ENCODE results near the gene ERCC1.
"Not testable (repeated sequence)": the region's sequence is repeated elsewhere in the genome, so short reads cannot be mapped to it uniquely, and the experiment has no call there.

The ERCC1 gene

GRCh38 chr19:45429896-45430295, 6.2 kb upstream of the ERCC1 start:
- not testable (repeated sequence) for DNase-seq (ENCODE audit: low spot score)

DNA sequence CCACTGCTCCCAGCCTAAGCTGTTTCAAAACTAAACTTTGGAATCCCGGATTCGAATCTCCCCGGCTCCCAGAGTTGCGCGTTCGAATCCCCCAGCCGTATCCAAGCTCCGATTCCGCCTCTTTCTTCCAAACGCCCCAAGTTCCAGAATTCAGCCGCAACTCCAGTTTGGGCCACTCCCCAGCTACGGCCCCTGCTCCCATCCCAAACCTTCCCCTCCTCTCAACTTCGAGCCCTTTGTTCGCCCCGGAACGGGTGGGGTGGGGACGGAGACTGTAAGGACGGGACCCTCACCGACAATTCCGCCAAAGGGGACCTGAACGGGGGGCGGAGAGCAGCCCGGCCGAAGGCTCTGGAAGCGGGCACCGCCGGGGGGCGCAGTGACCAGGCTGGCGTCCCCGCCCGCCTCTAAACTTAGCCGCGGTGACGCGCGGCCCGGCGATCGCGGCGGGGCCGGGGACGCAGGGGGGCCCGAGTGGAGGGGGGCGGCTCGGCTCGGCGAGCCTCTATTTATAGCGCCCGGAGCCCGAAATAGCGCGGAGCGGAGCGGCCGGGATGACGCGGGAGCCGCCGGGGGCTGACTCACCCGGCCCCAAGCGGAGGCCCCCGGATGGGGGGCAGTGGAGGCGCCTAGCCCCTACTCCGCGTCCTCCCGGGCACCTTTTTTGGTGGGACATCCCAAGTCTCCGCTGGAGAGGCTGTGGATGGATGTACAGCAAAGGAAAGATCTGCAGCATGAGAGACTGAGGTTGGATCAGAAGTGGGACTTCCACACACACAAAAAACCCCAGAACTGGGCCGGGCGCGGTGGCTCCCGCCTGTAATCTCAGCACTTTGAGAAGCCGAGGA, 4.9 kb upstream of the ERCC1 start:
- DNase-seq (ENCODE audit: low spot score), result peak; percentile 64

DNA sequence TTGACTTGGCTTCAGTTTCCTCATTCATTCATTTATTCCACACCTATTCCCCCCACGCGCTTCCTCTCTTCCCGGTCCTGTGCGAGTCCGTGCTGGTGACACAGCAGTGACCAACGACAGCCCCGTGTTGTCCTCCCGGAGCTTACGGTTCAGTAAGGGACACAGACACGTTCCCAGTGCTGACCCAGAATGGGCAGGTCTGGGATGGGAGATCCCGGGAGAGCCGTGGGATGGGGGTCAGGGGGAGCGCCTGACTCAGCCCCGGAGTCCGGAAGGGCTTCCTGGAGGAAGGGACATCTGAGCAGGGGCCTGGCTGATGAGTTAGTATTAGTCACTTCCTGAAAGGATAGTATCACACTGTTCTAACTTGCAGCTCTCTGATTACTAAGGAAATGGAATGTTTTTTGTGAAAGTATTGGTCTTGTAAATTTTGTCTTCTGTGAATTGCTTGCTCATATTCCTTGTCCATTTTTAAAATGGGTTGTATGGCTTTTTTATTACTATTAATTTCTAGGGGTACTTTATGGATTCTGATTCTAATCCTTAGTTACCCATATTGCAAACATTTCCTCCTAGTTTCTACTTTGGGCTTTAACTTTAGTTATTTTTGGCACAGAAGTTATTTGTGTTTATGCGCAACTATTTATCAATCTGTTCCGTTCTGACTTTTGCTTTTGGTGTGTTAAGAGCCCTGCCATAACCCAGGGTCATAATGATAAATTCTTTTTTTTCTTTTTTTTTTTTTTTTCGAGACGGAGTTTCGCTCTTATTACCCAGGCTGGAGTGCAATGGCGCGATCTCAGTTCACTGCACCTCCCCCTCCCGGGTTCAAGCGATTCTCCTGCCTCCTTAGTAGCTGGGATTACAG, 708 bp upstream of the ERCC1 start:
- peak; percentile 62 for DNase-seq (ENCODE audit: low spot score)

DNA sequence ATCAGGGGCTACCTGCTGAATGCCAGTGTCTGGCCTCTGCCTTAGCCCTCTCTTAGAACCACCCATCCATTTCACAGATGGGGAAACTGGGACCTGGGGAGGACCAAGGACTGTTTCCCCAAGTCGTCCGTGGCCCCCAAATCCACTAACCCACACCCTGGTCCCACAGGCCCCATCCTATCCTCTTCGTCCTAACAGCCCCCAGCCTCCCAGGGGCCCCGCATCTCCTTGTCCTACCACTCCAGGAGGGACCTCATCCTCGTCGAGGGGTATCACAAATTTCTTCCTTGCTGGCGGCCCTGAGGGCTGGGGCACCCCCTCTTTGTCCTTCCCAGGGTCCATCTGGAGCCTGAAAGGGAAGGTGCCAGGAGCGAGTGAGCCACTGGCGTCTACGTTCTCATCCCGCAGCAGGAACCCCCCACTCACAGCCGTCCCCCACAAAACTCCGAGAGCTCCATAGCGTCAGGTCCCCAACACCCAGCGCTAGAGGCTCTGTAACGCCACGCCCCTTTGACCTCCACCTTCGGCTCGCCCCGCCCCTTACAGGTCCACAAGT, 606 bp downstream of the ERCC1 start:
- DNase-seq (ENCODE audit: low spot score), result no peak

- no peak for DNase-seq (ENCODE audit: low spot score)
These were observed 1.7 kb downstream of the ERCC1 start for GRCh38 chr19:45421947-45422498.

- no peak for DNase-seq (ENCODE audit: low spot score)
These were observed 2.8 kb downstream of the ERCC1 start for GRCh38 chr19:45420871-45421270.

GRCh38 chr19:45420356-45420755, 3.4 kb downstream of the ERCC1 start:
- no peak for DNase-seq (ENCODE audit: low spot score)

- no peak for DNase-seq (ENCODE audit: low spot score)
These were observed 3.8 kb downstream of the ERCC1 start for GRCh38 chr19:45419895-45420294.

DNA sequence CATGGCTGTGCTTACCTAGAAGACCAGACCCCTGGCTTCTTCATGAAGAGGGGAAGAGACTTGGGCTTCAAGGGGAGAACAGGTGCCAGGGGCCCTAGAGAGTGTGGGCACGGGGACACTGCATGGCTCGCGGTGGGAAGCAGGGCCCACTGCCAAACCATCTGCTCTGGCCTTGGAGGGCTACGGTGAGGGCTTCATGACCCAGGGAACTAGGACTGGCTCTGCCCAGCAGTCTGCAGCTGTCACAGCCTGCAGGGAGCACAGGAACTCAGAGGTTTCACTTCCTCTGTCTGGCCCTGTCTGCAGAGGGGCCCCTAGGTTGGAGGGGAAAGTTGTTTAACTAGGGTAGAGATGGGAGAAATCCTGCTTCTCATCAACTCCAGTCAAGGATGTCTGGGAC, 4.3 kb downstream of the ERCC1 start:
- DNase-seq (ENCODE audit: low spot score), result no peak

DNA sequence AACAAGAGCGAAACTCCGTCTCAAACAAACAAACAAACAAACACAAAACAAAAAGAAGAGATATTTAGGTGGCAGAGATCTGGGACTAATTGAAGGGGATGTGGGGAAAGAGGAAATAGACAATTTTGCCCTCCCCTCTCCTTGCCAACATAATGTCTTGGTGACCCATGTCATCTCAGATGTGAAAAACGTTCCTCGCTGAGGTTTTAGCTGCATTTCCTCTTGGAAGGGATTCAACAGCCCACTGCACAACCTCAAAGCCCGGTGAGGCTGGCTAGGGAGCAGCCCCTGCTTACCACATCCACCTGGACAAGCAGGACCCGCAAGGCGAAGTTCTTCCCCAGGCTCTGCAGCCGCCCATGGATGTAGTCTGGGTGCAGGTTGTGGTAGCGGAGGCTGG, 4.9 kb downstream of the ERCC1 start:
- DNase-seq (ENCODE audit: low spot score), result no peak

DNA sequence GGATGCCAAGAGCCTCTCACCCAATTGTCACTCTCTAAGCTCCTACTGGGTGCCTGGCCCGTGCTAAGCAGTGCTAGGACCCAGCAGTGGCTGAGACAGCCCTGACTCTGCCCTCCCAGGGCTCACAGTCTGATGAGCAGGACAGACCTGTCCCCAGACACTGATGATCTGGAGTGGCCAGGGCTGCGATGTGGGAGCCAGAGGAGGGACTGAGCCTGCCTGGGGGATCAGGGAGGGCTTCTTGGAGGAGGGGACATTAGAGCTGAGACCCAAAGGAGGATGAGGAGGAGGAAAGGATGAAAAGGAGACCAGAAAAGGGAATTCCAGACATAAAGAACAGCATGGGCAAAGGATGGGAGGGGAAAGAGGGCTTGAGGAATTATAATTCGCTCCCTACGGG, 6.6 kb downstream of the ERCC1 start:
- DNase-seq (ENCODE audit: low spot score), result no peak

DNA sequence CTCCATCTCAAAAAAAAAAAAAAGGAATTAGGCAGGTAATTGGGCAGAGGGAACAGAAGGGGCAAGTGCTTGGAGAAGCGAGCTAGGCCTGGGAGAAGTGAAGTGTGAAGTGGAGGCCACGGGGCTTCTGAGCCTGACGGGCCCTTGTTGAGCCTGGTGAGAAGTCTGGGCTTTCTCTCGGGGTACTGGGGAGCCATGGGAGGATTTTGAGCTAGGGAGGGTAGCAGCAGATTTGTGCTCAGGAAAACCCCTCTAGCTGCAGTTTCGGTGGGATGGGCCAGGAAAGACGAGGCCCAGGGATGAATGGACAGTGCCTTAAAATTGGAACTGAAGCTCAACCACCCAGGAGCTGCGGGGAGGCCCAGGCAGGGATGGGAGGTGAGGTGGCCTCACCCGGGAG, 9.2 kb downstream of the ERCC1 start:
- no peak for DNase-seq (ENCODE audit: low spot score)

GRCh38 chr19:45413497-45413896, 10.2 kb downstream of the ERCC1 start:
- DNase-seq (ENCODE audit: low spot score), result no peak

DNA sequence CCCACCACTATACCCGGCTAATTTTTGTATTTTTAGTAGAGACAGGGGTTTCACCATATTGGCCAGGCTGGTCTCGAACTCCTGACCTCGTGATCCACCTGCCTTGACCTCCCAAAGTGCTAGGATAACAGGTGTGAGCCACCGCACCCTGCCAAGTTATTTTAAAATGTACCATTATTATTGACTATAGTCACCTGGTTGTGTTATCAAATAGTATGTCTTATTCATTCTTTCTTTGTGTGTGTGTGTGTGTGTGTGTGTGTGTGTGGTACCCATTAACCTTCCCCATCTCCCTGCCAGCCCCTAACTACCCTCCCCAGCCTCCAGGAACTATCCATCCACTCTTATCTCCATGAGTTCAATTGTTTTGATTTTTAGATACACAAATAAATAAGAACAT, 13.4 kb downstream of the ERCC1 start:
- not testable (repeated sequence) for DNase-seq (ENCODE audit: low spot score)

GRCh38 chr19:45409557-45409920, 14.2 kb downstream of the ERCC1 start:
- DNase-seq (ENCODE audit: low spot score), result no peak

DNA sequence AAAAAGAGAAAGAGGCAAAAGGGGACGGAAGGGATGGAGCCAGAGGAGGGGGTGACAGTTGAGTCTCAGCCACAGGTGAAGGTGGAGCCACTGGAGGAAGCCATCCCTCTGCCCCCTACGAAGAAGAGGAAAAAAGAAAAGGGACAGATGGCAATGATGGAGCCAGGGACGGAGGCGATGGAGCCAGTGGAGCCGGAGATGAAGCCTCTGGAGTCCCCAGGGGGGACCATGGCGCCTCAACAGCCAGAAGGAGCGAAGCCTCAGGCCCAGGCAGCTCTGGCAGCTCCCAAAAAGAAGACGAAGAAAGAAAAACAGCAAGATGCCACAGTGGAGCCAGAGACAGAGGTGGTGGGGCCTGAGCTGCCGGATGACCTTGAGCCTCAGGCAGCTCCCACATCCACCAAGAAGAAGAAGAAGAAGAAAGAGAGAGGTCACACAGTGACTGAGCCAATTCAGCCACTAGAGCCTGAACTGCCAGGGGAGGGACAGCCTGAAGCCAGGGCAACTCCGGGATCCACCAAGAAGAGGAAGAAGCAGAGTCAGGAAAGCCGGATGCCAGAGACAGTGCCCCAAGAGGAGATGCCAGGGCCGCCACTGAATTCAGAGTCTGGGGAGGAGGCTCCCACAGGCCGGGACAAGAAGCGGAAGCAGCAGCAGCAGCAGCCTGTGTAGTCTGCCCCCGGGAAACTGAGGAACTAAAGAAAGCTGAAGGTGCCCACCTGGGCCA, 14.7 kb downstream of the ERCC1 start:
- no peak for DNase-seq (ENCODE audit: low spot score)

- DNase-seq (ENCODE audit: low spot score), result no peak
These were observed 15.6 kb downstream of the ERCC1 start for GRCh38 chr19:45408121-45408520.

- DNase-seq (ENCODE audit: low spot score), result not testable (repeated sequence)
These were observed 16.1 kb downstream of the ERCC1 start for GRCh38 chr19:45407585-45407984.

DNA sequence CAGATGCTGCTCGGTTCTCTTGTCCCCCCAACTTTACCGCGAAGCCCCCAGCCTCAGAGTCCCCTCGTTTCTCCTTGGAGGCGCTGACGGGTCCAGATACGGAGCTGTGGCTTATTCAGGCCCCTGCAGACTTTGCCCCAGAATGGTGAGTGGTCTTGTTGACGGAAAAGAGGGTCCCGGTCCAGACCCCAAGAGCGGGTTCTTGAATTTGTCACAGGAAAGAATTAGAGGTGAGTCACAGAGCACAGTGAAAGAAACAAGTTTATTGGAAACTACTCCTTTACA, 16.7 kb downstream of the ERCC1 start:
- DNase-seq (ENCODE audit: low spot score), result no peak

DNA sequence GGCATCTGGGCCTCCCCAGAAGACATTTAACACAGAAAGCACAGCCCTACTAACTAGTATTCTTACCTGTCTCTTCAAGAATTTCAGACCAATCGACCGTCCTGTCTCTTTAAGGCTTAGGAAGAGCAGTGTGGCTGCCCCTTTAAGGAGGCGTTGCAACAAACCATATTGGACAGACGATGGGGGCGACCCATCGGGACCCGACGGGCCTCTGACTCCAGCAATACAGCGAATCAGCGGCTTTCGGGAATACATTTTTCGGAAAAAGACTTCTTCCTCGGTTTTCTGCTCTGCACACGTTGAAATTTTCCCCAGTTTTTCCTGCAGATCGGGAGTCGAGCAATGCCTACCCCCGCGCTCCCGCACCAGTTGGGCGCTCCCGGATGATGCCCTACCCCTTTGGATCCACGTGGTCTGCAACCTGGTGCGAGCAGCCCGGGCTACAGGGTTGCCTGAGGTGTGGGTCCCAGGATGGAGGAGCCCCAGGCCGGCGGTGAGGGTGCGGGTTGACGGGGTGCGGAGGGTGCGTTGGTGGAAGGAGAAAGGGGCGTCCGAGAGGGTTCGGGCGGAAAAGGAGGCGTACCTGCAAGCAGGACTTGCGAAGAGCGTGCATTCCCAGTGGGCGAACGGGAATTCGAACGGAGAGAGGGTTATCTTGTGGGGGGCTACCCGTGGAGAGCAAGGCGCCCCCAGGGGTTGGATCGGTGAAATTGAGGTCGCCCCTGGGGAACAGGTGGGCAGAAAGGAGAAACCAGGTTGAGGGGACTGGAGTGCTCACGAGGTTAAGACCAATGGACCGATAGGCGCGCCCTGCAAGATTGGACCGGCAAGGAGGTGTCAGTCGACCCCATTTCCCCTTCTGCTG, 17.3 kb downstream of the ERCC1 start, which contains the start of gene POLR1G:
Gene POLR1G, plus strand, starts transcription at position 419 of the 865 bp plus-strand sequence. Its CDS starts 53 bp downstream, at position 472.
- DNase-seq (ENCODE audit: low spot score), result peak; percentile 94
